ENCODE data around the gene MAPK7.
A peak's percentile ranks its signal among the peaks of the same experiment; 100 is the strongest.

MAPK7 gene

DNA sequence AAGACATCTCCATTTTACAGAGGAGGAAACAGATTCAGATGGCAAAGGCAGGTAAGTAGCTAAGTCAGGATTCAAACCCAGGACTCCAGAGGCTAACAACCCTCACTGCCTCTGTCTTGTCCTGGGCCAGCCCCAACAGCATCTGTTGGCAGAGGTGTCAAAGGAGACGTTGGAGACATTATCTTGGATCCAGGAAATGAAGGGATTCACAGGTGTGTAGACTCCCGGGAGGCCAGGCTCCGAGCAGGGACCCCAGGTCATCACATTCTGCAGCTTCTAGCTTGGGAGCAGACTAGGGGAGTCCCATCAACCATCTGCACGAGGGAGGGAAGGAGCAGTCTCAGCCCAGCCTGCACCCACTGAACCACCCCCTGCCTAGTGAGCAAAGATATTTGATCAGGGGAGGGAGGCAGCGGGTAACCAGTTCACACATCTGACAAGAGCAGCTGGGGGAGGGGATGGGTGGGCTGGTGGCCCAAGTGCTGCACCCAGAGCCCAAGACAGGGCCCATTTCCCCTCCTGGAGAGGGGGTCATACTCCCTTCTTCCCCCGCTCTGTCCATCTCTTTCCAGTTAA, 14.8 kb upstream of the MAPK7 start:
- DNase-seq (ENCODE audit: low spot score) = no peak

DNA sequence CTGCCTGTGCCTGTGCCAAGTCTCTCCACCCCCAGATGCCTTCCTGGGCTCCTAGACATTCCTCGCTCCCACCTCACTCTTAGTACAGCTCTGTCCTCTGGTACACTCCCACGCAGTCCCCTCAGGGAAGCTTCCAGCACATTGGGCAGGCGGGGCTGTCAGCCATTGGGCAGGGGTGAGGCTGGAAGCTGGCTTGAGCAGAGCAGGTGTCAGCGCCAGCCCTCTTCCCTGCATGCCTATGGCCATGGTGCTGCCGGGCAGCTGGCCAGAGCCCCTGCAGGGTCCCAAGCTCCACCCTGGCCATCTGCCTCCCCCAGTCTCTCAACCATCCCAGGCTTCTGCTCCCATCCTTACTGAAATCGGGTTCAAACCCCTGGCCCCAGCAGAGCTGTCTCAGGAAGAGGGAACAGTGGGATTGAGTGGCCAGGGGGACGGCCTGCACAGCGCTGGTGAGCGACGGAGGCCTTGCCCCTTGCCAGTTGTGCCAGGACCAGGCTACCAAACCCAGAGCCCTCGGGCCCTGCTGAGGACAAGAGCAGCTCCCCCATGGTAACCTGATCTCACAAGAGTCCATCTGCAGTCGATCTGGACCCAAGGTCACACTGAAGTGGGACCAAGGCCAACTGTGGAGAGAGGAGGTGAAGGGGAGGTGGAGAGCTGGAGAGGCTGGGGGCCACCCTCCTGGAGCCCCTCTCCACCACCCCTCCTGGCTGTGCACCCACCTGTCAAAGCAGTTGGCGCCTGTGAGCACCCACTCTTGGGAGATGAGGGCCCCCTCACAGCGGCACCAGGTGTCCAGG, 13.4 kb upstream of the MAPK7 start:
- no peak for DNase-seq (ENCODE audit: low spot score)

DNA sequence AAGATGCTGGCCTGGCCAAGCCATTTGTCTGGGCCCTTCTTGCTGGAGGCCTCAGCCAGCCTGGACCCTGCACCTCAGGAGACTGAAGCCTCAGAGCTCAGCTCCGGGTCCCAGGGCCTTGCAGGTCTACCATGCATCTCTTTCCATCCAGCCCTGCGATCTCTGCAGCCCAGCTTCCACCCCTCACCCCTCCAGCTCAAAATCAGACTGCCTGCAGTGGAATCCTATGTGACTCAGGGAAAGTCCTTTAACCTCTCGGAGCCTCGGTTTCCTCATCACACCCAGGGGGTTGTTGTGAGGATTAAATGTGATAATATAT, 12.8 kb upstream of the MAPK7 start:
- DNase-seq (ENCODE audit: low spot score) = no peak

DNA sequence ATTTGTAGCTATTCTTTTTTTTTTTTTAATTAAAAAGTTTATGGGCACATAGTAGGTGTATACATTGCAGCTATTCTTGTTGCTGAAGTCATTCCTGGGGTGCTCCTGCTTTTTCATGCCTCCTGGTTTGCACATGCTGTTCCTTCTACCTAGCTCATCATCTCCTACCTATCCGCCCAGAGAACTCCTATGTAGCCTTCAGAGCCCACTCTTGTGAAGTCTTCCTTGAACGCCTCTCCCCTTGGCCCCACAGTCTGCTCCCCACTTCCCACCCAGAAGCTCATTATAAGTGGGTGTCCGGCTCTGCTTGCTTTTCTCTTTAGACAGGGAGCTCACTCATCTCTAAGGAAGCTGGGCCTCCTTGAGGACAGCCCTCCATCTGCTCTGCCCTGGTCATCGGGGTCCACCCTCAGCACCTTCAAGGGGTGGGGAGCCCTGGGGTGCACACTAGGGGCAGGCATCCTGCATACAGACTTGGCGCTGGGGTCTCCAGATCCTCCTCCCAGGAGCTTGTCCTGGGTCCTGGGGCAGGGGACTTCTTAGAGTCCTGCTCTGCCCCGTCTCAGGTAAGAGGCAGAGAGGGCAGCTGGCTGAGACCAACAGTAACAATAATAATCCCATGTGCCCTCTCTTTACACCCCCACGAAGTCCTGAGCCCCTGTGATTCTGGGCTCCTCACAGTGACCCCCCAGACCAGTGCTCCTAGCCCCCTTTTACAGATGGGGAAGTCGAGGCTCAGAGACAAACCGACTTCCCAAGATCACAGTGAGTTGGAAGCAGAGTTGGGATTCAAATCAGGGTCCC, 12.3 kb upstream of the MAPK7 start:
- no peak for DNase-seq (ENCODE audit: low spot score)

DNA sequence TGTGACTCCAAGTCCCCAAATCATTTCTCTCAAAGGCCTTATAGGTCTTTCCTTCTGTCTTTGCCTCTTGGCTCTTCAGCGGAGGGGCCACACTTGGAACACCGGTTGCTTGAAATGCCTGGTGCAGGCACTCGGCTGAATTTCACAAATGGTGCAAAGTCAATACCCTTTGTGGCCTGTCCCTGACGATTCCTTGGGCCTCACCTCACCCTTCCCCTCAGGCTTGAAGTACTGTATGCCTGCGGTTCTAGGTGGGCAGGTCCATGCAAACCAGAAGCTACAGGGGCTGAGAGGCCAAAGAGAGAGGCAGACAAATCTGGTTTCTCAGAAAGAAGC, 11.7 kb upstream of the MAPK7 start:
- no peak for DNase-seq (ENCODE audit: low spot score)

DNA sequence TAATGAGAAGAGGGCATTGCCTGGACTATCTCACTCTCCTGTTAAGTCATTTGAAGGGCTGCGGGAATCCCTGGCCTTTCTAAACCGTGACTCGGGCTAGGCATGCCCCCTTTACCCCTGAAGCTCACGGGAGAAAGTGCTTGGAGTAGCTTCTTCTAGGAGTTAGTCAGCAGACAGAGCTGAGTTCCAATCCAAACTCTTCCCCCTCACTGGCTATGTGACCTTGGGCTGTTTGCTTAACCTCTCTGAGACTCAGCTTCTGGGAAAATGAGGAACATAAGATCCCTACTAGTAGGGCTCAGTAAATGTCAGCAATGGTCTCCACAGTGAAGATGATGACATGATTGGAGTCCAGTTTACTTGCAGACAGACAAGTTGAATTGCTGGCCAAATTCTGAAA, 10.1 kb upstream of the MAPK7 start:
- no peak for DNase-seq (ENCODE audit: low spot score)

DNA sequence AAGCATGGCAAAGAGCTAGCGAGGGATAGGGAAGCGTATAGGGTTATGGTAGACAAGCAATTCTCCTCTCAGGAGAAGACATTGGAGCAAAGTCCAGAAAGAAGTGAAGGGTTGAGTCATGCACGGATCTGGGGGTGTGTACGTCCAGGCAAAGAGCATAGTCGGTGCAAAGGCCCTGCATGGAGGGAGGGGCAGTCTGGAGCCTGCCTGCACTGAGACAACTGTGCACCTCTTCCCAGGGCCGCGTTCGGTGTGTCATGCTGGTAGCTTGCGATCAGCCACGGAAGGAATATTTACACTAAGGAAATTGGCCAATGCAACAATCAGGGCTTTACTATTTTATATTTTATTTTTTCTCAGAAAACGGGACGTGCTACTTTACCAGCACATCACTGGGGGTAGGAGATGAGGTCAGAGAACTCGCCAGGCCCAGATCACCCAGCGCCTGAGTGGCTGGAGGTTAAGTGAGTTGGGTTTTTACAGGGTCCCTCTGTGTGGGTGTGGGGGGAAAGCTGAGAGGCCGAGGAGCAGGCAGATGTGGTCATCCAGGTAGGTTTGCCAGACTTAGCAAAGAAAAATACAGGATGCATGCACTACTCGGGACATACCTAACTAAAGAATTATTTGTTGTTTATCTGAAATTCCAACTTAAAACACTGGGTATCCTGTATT, 9.1 kb upstream of the MAPK7 start:
- DNase-seq (ENCODE audit: low spot score) = no peak

DNA sequence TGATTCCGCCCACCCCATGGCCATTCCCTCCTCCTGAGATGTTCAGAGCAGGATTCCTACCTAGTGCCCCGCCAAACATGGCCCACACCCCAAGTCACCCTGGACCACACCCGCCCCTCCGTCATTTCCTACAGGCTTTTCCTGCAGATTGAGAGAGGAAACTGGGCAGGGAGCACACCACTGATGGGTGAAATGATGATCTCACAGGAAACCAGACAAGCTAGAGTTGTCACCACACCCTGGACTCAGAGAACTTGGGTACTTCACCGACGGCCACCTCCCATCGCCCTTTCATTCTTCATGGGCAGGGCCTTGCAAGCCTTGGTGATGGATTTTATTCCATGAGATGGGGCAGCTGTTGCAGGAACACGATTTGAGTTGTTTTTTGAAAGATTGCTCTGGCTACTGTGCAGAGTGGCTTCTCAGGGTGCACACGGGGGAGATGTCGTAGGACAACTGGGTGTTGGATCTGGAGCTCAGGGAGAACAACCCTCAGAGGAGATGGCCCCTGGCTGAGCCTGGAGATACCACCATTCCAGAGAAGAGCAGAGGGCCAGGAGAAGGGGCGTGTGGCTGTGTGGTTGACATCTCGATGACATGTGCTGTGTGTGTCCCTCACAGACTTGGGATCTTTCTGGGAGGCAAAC, 8.3 kb upstream of the MAPK7 start:
- DNase-seq (ENCODE audit: low spot score) = no peak

DNA sequence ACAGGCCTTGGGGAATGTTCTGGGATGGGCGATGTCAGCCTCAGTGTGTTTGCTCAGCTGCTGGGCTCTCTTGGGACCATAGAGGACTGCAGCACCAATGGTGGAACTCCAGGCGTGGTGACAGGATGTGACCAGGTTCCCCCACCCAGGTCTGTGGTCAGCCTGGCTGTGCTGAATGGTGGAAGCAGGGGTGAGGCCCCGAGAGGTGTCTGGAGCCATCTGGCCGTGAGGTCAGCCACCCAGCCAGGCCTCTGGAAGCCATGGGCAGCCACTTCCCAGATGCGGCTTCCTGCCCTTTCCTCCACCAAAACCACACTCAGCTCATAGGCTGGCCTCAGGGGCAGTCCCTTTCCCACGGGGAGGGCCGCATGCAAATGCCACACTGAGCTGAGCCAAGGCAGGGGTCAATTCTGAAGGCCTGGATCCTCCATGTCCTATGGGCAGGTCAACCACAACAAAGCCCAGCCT, 7.8 kb upstream of the MAPK7 start:
- DNase-seq (ENCODE audit: low spot score) = peak; percentile 65

DNA sequence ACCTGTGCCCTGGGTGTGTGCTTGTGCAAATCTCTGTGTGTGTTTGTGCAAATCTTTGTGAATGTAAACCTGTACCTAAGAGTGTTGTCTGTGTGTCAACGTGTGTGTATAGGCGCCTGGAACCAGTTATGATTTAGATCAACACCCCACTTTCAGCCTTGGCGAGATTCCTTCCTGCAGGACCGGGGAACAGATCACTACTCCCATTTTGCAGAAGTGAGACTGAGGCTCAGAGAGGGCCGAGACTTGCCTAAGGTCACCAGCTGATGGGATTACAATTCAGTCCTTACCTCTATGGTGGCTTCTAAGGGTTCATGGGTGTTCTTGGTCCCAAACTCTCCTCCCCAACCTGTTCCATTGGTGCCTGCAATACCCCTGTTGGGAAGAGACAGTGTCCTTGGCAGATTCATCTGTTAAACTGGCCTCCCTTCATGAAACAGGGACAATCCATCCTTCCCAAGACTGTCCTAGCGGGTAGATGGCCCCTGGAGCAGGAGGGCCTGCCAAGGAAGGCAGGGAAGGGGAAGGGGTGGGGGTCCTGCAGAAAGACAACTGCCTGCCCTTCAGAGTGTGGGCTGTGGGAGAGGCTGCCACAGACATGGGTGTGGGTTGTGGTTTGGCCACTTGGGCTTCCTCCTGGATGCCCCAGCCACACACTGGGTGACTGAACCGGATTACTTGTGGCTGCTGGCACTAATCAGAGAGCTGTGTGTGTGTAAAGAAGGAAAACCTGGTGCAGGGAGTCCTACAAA, 6.9 kb upstream of the MAPK7 start:
- DNase-seq (ENCODE audit: low spot score) = no peak

DNA sequence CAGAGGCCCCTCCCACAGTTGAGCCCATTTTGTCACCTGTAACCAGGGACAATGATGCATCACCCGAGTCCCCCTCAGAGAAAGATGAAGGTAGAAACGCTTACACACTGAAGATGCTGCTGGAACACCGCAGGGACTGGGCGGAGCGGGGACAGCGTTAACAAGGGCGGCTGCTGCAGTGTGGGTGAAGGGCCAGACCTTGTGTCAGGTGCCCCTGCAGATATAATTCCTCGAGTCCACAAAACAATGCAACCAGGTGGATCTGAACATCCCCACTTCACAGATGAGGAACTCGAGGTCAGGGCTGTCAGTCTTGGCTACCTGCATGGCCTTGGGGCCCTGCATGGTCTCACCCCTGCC, 6.3 kb upstream of the MAPK7 start:
- DNase-seq (ENCODE audit: low spot score) = no peak

DNA sequence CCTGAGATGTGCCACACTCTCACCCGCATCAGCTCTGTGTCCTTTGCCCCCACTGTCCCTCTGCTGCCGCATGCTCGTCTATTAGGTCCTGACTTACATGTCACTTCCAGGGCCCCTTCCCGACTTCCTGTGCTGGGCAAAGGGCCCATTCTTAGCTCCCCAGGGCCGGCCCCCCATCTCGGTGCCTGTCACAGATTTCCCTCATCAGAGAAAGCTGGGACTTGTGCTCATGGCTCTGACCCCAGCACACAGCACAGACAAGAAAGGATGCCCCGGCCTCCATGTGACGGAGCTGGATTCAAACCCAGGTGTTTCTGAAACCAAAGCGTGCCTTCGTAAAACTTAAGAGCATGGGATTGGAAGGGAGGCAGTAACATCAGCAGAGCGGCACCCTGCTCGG, 5.9 kb upstream of the MAPK7 start:
- no peak for DNase-seq (ENCODE audit: low spot score)

DNA sequence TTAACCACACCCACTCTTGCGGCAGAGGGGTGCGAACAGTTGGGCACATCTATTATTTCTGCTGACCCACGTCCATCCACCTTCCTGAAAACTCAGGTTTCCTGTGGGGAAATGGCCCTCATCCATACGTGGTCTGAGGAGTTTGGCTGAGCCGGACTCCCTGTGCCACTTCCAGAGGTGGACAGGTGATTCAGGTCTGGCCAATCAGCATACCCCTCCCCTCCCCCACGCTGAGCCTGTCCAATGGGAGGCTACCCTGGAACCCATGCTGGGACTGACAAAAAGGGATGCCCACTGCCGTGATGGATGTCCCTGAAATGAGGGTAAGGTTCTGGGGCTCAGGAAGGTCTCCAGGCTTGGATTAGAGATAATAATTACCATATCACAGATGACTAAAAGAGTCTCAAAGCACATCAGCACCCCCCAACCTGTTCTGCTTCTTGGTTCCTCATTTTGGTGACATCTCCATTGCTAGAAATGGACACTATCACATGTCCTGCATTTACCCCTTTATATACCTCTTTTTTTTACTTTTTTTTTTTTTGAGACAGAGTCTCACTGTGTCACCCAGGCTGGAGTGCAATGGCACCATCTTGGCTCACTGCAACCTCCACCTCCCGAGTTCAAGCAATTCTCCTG, 5.3 kb upstream of the MAPK7 start:
- no peak for DNase-seq (ENCODE audit: low spot score)

DNA sequence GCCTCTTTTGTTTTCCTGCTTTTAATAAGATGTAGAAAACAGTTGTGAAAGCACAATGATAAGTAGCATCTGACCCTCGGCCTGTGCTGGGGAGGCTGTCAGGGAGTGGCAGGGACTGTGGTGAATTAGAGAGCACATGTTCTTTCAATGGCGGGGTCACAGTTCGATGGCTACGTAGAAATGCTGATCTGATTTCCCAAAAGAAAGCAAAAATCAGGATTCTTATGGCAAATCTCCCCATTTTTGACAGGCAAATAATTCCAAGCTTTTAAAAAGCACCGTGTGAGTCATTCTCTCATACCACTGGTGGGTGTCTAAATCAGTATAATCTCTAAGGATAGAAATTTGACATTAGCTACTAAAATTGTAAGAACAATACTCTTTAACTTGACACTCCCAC, 4.2 kb upstream of the MAPK7 start:
- no peak for DNase-seq (ENCODE audit: low spot score)

DNA sequence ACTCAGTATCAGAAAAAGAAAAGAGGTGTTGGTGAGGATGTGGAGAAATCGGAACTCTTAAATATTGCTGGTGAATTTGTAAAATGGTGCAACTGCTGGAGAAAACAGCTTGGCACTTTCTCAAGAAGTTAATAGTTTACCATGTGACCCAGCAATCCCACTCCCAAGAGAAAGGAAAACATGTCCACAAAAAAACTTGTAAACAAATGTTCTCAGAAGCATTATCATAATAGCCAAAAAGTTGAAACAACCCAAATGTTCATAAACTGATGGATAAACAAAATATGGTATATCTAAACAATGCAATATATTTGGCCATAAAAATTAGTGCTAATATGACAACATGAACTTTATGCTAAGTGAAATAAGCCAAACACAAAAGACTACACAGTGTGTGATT, 2.6 kb upstream of the MAPK7 start:
- no peak for DNase-seq (ENCODE audit: low spot score)

DNA sequence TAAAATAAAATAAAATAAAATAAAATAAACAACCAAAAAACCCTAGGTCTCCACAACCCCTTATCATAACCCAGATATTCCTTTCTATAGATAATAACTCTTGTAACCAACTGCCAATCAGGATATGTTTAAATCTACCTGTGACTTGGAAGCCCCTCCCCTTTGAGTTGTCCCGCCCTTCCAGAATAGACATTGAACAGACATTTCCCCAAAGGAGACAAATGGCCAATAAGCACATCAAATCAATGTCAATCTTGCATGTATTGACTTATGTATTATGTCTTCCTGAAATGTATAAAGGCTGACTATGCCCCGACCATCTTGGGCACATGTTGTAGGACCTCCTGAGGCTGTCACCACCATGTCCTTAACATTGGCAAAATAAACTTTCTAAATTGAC, 1.5 kb upstream of the MAPK7 start:
- peak; percentile 53 for DNase-seq (ENCODE audit: low spot score)

DNA sequence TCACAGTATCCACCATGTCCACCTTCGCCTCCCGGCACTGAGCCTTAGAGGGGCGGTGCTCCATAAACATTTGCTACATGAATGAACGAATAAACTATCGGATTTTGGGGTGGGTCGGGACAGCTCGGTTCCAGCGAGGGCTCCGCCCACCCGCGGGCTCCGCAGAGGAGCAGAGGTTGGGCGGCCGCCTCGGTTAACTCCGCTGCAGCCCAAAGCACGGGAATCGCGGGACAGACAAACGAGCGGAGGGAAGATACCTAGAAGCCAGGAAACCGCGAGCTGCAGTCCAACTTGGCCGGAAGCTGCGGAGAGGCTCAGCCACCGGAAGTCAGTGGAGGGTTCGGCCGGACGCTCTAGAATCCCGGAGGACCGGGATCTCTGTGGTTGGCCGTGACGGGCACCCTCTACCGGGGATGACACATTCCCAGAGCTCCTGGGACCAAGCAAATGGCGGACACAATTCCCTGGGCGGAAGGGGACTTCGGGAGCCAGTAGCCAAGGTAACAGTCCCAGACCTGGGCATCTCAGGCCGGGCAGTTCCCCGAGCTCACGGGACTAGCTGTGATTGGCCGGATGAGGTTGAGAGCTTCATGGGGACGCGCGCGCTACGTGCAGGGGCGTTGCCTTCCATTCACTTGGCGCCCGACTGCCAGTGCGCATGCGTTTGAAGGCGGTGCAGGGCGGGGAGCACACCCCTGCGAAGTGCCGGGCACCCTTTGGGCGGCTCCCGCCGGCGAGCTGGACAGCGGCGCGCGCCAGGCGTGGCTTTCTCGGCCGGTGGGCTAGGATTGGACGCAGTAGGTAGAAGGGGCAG, 489 bp upstream of the MAPK7 start:
- peak; percentile 98 for DNase-seq (ENCODE audit: low spot score)

DNA sequence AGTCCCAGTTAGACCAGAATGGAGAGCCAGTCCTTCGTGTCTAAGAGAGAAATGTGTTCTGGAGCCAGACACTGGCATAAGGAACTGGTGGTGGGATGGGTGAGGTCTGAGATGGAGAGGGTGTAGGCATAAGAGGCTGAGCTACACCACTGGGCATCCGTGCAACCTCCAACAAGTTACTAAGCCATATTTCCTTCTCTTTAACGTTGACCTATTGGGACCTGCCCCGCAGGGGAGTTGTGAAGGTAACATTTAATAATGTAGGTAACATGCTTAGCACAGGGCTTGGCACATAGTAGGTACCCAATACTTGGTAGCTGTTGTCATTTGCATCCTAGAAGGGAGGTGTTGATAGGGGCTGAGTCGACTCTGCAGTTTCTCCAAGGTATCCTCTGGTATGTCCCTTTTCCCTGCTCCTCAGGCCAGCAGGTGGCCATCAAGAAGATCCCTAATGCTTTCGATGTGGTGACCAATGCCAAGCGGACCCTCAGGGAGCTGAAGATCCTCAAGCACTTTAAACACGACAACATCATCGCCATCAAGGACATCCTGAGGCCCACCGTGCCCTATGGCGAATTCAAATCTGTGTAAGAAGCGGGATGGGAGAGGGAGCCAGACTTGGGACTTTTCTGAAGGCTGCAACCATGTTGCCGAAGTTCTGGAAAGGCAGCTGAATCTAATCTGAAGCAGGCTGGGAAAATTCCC, 1.2 kb downstream of the MAPK7 start:
- DNase-seq (ENCODE audit: low spot score) = no peak

DNA sequence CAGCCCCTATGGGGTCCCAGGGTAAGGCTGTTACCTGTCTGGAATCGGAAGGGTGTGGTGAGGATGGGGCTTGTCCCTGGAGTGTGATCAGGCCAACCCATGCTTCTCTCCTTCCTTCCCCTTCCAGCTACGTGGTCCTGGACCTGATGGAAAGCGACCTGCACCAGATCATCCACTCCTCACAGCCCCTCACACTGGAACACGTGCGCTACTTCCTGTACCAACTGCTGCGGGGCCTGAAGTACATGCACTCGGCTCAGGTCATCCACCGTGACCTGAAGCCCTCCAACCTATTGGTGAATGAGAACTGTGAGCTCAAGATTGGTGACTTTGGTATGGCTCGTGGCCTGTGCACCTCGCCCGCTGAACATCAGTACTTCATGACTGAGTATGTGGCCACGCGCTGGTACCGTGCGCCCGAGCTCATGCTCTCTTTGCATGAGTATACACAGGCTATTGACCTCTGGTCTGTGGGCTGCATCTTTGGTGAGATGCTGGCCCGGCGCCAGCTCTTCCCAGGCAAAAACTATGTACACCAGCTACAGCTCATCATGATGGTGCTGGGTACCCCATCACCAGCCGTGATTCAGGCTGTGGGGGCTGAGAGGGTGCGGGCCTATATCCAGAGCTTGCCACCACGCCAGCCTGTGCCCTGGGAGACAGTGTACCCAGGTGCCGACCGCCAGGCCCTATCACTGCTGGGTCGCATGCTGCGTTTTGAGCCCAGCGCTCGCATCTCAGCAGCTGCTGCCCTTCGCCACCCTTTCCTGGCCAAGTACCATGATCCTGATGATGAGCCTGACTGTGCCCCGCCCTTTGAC, 2.4 kb downstream of the MAPK7 start:
- no peak for DNase-seq (ENCODE audit: low spot score)
